Tibial artery (tissue), 4 donors: Measurements from ENCODE around the gene CALHM3.

Experiments used
- DNase-seq, 2 donors: peaks; one replicate each; pipeline ENCODE4 v3.0.0-alpha.2; 2019
- H3K27ac ChIP-seq, 2 donors: fragments of 200-600 bp; sonication (generic) in 1 of 2; 1 replicate in 1 of 2; 2 replicates in 1 of 2; pipeline ENCODE4 v1.5.1; 2018 to 2019; ENCODE audit warnings: mild to moderate bottlenecking in 1 of 2
- H3K27me3 ChIP-seq, 2 donors: fragments of 200-600 bp; sonication (generic) in 1 of 2; one replicate each; pipeline versions ENCODE4 v1.5.1 to v1.6.0; 2016 to 2019
- H3K36me3 ChIP-seq, 3 donors: fragments of 200-600 bp; sonication (generic) in 2 of 3; one replicate each; pipeline ENCODE4 v1.5.1; 2016 to 2019; ENCODE audit warnings: mild to moderate bottlenecking in 2 of 3
- H3K4me1 ChIP-seq, 4 donors: fragments of 200-600 bp; sonication (generic) in 2 of 4; 1 replicate in 3 of 4; 2 replicates in 1 of 4; pipeline ENCODE4 v1.5.1; 2016 to 2019
- H3K4me3 ChIP-seq, 2 donors: fragments of 200-600 bp; sonication (generic) in 1 of 2; 1 replicate in 1 of 2; 2 replicates in 1 of 2; pipeline ENCODE4 v1.5.1; 2018 to 2019; ENCODE audit warnings: mild to moderate bottlenecking in 2 of 2
- H3K9me3 ChIP-seq, 3 donors: fragments of 200-600 bp; sonication (generic) in 1 of 3; one replicate each; pipeline ENCODE4 v1.5.1; 2016 to 2019
- intact Hi-C: fragments of 100-400 bp; cut with DNase I; formaldehyde crosslinking; loops from one replicate; pipeline ENCODE4 v1.15.0; 2023; ENCODE audit warnings: low total_unique reads
- TF ChIP-seq, protein P1 (sequence below), 2 experiments: fragments of 200-600 bp in 1 of 2; fragments of 450-650 bp in 1 of 2; IDR thresholded peaks; one replicate each; pipeline ENCODE4 v1.5.1; 2017 to 2019; ENCODE audit warnings: antibody characterized with exemption in 2 of 2, mild to moderate bottlenecking in 1 of 2, moderate library complexity in 1 of 2

CALHM3 gene

DNA sequence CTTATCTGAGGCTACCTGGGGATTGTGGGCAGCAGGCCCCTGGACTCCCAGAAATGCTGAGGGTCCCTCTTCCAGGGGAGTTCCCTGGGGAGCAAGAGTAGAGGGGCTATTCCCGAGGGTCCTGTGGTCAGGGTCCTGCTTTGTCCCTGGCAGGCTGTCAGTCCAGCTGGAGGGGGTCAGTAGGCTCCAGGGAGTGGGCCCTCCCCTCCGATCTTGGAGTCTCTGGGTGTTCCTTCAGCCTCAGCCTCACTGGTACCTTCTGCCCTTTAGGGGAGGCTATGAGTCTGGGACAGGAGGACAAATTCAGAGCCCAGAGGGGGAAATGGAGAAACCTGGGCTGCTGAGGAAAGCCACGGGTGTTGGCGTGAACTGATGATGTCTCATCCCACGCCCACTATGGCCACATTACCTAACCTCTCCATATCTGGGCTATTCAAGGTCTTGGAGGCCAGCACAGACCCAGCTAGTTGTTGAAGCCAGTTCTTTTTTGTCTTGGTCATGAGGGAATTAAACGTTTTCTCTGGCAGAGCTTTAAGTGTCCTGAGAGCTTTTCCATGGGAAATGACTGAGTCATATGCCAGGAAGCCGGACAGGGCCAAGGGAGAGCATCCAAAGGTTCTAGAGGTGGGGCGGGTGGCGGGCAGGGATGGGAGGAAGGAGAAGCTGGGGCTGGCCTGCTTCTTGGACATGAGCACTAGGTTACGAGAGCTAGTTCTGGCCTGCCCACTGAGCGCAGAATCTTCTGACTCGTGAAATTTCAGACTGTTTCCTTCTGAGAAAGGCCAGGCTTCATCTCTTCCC, 33.1 kb downstream of the CALHM3 start:
- H3K4me3 ChIP-seq, result no peak overlapping the region
- peaks cover 9 to 88% (median 65%) of the 10 kb centered on the region in 4 donors for H3K4me1 ChIP-seq
- TF ChIP-seq, protein P1, sequence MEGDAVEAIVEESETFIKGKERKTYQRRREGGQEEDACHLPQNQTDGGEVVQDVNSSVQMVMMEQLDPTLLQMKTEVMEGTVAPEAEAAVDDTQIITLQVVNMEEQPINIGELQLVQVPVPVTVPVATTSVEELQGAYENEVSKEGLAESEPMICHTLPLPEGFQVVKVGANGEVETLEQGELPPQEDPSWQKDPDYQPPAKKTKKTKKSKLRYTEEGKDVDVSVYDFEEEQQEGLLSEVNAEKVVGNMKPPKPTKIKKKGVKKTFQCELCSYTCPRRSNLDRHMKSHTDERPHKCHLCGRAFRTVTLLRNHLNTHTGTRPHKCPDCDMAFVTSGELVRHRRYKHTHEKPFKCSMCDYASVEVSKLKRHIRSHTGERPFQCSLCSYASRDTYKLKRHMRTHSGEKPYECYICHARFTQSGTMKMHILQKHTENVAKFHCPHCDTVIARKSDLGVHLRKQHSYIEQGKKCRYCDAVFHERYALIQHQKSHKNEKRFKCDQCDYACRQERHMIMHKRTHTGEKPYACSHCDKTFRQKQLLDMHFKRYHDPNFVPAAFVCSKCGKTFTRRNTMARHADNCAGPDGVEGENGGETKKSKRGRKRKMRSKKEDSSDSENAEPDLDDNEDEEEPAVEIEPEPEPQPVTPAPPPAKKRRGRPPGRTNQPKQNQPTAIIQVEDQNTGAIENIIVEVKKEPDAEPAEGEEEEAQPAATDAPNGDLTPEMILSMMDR (IDR thresholded peaks at IDR 0.05), result no peak
- H3K27ac ChIP-seq, result peak overlapping the region; percentile 93 to 97
- no peaks in the 10 kb centered on the region for H3K27me3 ChIP-seq
- H3K9me3 ChIP-seq, result no peaks in the 10 kb centered on the region
- peaks cover 58 to 89% (median 83%) of the 10 kb centered on the region in 3 donors for H3K36me3 ChIP-seq
- DNase-seq, result peak; percentile 93 to 96
- intact Hi-C loops, result no loop called here

DNA sequence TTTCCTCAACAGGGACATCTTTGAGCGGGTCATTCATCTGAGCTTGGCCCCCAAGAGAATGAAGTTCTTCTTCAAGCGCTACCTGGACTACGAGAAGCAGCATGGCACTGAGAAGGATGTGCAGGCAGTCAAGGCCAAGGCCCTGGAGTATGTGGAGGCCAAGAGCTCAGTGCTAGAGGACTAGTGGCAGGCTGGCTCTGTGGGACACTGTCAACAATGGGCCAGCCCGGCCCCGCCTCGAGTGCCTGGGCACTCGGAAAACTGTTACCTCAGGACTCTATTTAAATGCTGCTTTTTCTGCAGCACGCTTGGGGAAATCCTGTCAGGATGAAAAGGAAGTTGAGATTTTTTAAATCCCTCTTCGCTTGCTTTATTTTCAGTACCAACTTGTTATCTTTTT, 33.7 kb downstream of the CALHM3 start:
- TF ChIP-seq, protein P1 (IDR thresholded peaks at IDR 0.05), result no peak
- Histone ChIP-seq H3K9me3 (no peaks in the 10 kb centered on the region), H3K36me3 (peaks cover 58 to 94% (median 87%) of the 10 kb centered on the region in 3 donors), H3K4me3 (no peak overlapping the region), H3K4me1 (peaks cover 9 to 83% (median 60%) of the 10 kb centered on the region in 4 donors), H3K27ac (peak overlapping the region; percentile 93 to 97), H3K27me3 (no peaks in the 10 kb centered on the region)
- DNase-seq, result no peak
- intact Hi-C loops, result no loop called here

DNA sequence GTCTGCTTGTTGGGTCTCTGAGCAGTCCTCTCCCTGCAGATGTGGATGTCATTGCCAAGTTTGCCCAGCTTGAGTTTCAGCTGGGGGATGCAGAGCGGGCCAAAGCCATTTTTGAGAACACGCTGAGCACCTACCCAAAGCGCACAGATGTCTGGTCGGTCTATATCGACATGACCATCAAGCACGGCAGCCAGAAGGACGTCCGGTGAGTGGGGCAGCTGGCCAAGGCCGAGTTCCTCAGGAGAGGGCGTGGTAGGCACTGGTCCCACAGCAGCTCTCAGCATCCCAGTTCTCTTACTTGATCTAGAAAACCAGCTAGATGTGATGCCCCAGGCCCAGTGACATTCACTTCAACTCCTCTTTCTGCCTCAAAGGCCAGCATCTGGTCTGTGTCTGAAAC, 34.6 kb downstream of the CALHM3 start:
- Histone ChIP-seq H3K9me3 (no peaks in the 10 kb centered on the region), H3K27me3 (no peaks in the 10 kb centered on the region), H3K4me1 (peaks cover 4 to 75% (median 51%) of the 10 kb centered on the region in 4 donors), H3K27ac (peak overlapping the region; percentile 93 to 97), H3K4me3 (no peak overlapping the region), H3K36me3 (peaks cover 61 to 94% (median 87%) of the 10 kb centered on the region in 3 donors)
- TF ChIP-seq, protein P1 (IDR thresholded peaks at IDR 0.05), result no peak
- intact Hi-C loops, result no loop called here
- DNase-seq, result no peak

GRCh38 chr10:103443475-103444185, 35.4 kb downstream of the CALHM3 start:
- peak overlapping the region in 1 of 2 donors; percentile 64 for H3K27ac ChIP-seq
- H3K9me3 ChIP-seq, result no peaks in the 10 kb centered on the region
- no peak overlapping the region for H3K4me3 ChIP-seq
- intact Hi-C loops, result no loop called here
- peaks cover 61 to 94% (median 88%) of the 10 kb centered on the region in 3 donors for H3K36me3 ChIP-seq
- no peak for DNase-seq
- no peaks in the 10 kb centered on the region for H3K27me3 ChIP-seq
- H3K4me1 ChIP-seq, result peaks cover 0 to 66% (median 43%) of the 10 kb centered on the region in 4 donors
- TF ChIP-seq, protein P1 (IDR thresholded peaks at IDR 0.05), result no peak

DNA sequence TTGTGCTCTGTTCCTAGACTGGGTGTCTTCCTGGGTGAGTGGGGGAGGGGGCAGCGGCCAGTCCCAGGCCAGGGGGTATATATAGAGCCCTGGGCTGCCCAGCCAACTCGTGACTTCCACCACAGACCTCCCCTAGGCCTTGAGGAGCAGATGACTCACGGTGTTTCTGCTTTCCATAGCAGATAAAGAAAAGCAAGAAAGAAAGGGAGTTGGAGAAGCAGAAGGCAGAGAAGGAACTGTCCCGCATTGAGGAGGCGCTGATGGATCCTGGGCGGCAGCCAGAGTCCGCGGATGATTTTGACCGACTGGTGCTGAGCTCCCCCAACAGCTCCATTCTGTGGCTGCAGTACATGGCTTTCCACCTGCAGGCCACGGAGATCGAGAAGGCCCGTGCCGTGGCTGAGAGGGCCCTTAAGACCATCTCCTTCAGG, 37.0 kb downstream of the CALHM3 start:
- Histone ChIP-seq H3K27me3 (no peaks in the 10 kb centered on the region), H3K4me3 (no peak overlapping the region), H3K27ac (peak overlapping the region; percentile 36 to 64), H3K9me3 (no peaks in the 10 kb centered on the region), H3K4me1 (peaks cover 0 to 50% (median 29%) of the 10 kb centered on the region in 4 donors), H3K36me3 (peaks cover 51 to 94% (median 88%) of the 10 kb centered on the region in 3 donors)
- TF ChIP-seq, protein P1 (IDR thresholded peaks at IDR 0.05), result no peak
- DNase-seq, result peak; percentile 53 to 84
- intact Hi-C loops, result no loop called here
